ENCODE measurements around the gene GUCY1A1.

- no peak for TF ChIP-seq CTCF (IDR thresholded peaks at IDR 0.05)
- no peak for TF ChIP-seq FOXP1 (CRISPR knock-in tag; IDR thresholded peaks at IDR 0.05; ENCODE audit: borderline replicate concordance)
- TF ChIP-seq, protein P1, sequence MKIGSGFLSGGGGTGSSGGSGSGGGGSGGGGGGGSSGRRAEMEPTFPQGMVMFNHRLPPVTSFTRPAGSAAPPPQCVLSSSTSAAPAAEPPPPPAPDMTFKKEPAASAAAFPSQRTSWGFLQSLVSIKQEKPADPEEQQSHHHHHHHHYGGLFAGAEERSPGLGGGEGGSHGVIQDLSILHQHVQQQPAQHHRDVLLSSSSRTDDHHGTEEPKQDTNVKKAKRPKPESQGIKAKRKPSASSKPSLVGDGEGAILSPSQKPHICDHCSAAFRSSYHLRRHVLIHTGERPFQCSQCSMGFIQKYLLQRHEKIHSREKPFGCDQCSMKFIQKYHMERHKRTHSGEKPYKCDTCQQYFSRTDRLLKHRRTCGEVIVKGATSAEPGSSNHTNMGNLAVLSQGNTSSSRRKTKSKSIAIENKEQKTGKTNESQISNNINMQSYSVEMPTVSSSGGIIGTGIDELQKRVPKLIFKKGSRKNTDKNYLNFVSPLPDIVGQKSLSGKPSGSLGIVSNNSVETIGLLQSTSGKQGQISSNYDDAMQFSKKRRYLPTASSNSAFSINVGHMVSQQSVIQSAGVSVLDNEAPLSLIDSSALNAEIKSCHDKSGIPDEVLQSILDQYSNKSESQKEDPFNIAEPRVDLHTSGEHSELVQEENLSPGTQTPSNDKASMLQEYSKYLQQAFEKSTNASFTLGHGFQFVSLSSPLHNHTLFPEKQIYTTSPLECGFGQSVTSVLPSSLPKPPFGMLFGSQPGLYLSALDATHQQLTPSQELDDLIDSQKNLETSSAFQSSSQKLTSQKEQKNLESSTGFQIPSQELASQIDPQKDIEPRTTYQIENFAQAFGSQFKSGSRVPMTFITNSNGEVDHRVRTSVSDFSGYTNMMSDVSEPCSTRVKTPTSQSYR (CRISPR knock-in tag; IDR thresholded peaks at IDR 0.05) = no peak
- TF ChIP-seq ZNF121 (CRISPR knock-in tag; IDR thresholded peaks at IDR 0.05) = no peak
Observed at GRCh38 chr4:155658681-155659064, 8.0 kb upstream of the GUCY1A1 start.

Measured in WTC11 (cell line).